ENCODE measurements around the gene TNFRSF19. TPM values are rescaled to one million over a fixed set of nuclear protein-coding genes. Genes with fewer than 3 reads are reported as not detected.

The TNFRSF19 gene
- total and polyA plus RNA-seq, 4 donors, result 0.27 to 2.8 (median 0.91) TPM

GRCh38 chr13:23668562-23668961, 98.3 kb downstream of the TNFRSF19 start (continued):
- no peak for TF ChIP-seq CTCF (IDR thresholded peaks at IDR 0.05; ENCODE audit: low read depth, low read length, missing input control)
- no peak for TF ChIP-seq NR2F2 (IDR thresholded peaks at IDR 0.05)
- TF ChIP-seq MAX (IDR thresholded peaks at IDR 0.05), result no peak
- TF ChIP-seq HNF4A (conservative IDR thresholded peaks at IDR 0.05), result no peak
- no peak for TF ChIP-seq FOXA1 (IDR thresholded peaks at IDR 0.05)

GRCh38 chr13:23670793-23671192, 100.6 kb downstream of the TNFRSF19 start:
- Histone ChIP-seq H3K4me1 (ENCODE audit: control insufficient read depth in 4 of 4, insufficient read depth in 4 of 4, low read length in 3 of 4) (no peaks in the 10 kb centered on the region), H3K27ac (ENCODE audit: low read depth in 1 of 2, low read length in 2 of 2) (no peak overlapping the region), H3K4me3 (ENCODE audit: low read depth in 1 of 3, low read length in 3 of 3) (no peak overlapping the region), H3K36me3 (ENCODE audit: control insufficient read depth in 4 of 4, insufficient read depth in 3 of 4, low read depth in 1 of 4, low read length in 3 of 4) (no peaks in the 10 kb centered on the region), H3K27me3 (ENCODE audit: control insufficient read depth in 4 of 4, insufficient read depth in 4 of 4, low read length in 3 of 4) (no peaks in the 10 kb centered on the region), H3K9me3 (ENCODE audit: control insufficient read depth in 4 of 4, low read length in 3 of 4) (no peaks in the 10 kb centered on the region), H3K9ac (ENCODE audit: low read depth in 1 of 2, low read length in 2 of 2) (no peak overlapping the region)
- WGBS, result 84% methylated on average over 7 of the region's 7 CpGs
- no peak for DNase-seq (ENCODE audit: low spot score)
- no peak for TF ChIP-seq EGR1 (IDR thresholded peaks at IDR 0.05; ENCODE audit: low read depth in 2 of 2)
- TF ChIP-seq SP1 (IDR thresholded peaks at IDR 0.05), result no peak
- TF ChIP-seq GABPA (IDR thresholded peaks at IDR 0.05 in 1 of 2, conservative IDR thresholded peaks at IDR 0.05 in 1 of 2), result no peak
- TF ChIP-seq REST (IDR thresholded peaks at IDR 0.05), result no peak
- TF ChIP-seq FOXA2 (IDR thresholded peaks at IDR 0.05), result no peak
- no peak for TF ChIP-seq TAF1 (conservative IDR thresholded peaks at IDR 0.05)
- no peak for TF ChIP-seq ZBTB33 (IDR thresholded peaks at IDR 0.05)
- no peak for TF ChIP-seq NR2F2 (IDR thresholded peaks at IDR 0.05)
- no peak for TF ChIP-seq ATF3 (IDR thresholded peaks at IDR 0.05)
- no peak for TF ChIP-seq MAX (IDR thresholded peaks at IDR 0.05)
- TF ChIP-seq CTCF (IDR thresholded peaks at IDR 0.05; ENCODE audit: low read depth, low read length, missing input control), result no peak
- TF ChIP-seq RXRA (IDR thresholded peaks at IDR 0.05), result no peak
- no peak for TF ChIP-seq FOXA1 (IDR thresholded peaks at IDR 0.05)
- no peak for TF ChIP-seq RAD21 (IDR thresholded peaks at IDR 0.05)
- TF ChIP-seq JUND (IDR thresholded peaks at IDR 0.05), result no peak
- TF ChIP-seq YY1 (IDR thresholded peaks at IDR 0.05), result no peak
- TF ChIP-seq HNF4G (IDR thresholded peaks at IDR 0.05), result no peak

All from liver (tissue), 9 donors.